Breast epithelium (tissue), 4 donors: ENCODE data around the gene MGAT5. TPM values are rescaled to one million over a fixed set of nuclear protein-coding genes. Genes with fewer than 3 reads are reported as not detected.

Source experiments
- DNase-seq, 2 donors: peaks; one replicate each; pipeline ENCODE4 v3.0.0-alpha.2; 2019; ENCODE audit warnings: low spot score in 2 of 2
- H3K27ac ChIP-seq, 2 donors: fragments of 200-600 bp; sonication (generic) in 1 of 2; one replicate each; pipeline ENCODE4 v1.5.1; 2016 to 2019; ENCODE audit warnings: mild to moderate bottlenecking in 1 of 2
- H3K27me3 ChIP-seq, 2 donors: fragments of 200-600 bp; sonication (generic) in 1 of 2; one replicate each; pipeline versions ENCODE4 v1.5.1 to v1.6.0; 2017 to 2019; ENCODE audit warnings: control low read depth in 1 of 2, mild to moderate bottlenecking in 1 of 2
- H3K36me3 ChIP-seq: fragments of 200-600 bp; one replicate; pipeline ENCODE4 v1.5.1; 2019
- H3K4me1 ChIP-seq, 2 donors: fragments of 200-600 bp; sonication (generic); one replicate each; pipeline ENCODE4 v1.5.1; 2016 to 2019; ENCODE audit warnings: control low read depth in 1 of 2
- H3K4me3 ChIP-seq, 3 donors: fragments of 200-600 bp; sonication (generic); 1 replicate in 2 of 3; 2 replicates in 1 of 3; pipeline ENCODE4 v1.5.1; 2016 to 2019; ENCODE audit warnings: mild to moderate bottlenecking in 3 of 3, moderate library complexity in 2 of 3
- H3K9me3 ChIP-seq, 2 donors: fragments of 200-600 bp; sonication (generic) in 1 of 2; one replicate each; pipeline ENCODE4 v1.5.1; 2016 to 2019; ENCODE audit warnings: control low read depth in 1 of 2
- POLR2A ChIP-seq: fragments of 450-650 bp; IDR thresholded peaks from one replicate; pipeline ENCODE4 v1.6.1; 2016; ENCODE audit warnings: antibody characterized with exemption, mild to moderate bottlenecking, moderate library complexity
- POLR2AphosphoS5 ChIP-seq, 3 donors: sonication (generic); formaldehyde crosslinking; IDR thresholded peaks; one replicate each; pipeline ENCODE4 v1.6.1; 2017; ENCODE audit warnings: antibody characterized with exemption in 3 of 3
- intact Hi-C: fragments of 100-400 bp; cut with DNase I; formaldehyde crosslinking; loops from one replicate; pipeline ENCODE4 v1.15.1; 2023; ENCODE audit warnings: low total_unique reads
- total RNA-seq, 3 donors: library from RNA; depleted of rRNA; stranded (reverse); fragments of >200 nt; gene quantifications; one replicate each; pipeline ENCODE4 v1.1.0, GENCODE V29; 2016
- TF ChIP-seq, protein P1 (sequence below), 3 donors: fragments of 450-650 bp; IDR thresholded peaks; one replicate each; pipeline ENCODE4 v1.5.1; 2016 to 2017; ENCODE audit warnings: antibody characterized with exemption in 3 of 3, mild to moderate bottlenecking in 3 of 3, moderate library complexity in 3 of 3

Gene MGAT5
- total RNA-seq, 3 donors from 2014 or later, result 30.5 to 42.6 (median 34.4) TPM

- no peaks in the 10 kb centered on the region for H3K27me3 ChIP-seq
- H3K4me3 ChIP-seq, result no peak overlapping the region
- no peaks in the 10 kb centered on the region for H3K9me3 ChIP-seq
- H3K36me3 ChIP-seq, result no peaks in the 10 kb centered on the region
- intact Hi-C loops, result loop anchor here (10.0 kb wide), 1 partner anchor 357 kb away; no protein-coding TSS in a partner anchor
- no peak for DNase-seq
- no peak overlapping the region for H3K27ac ChIP-seq
- no peaks in the 10 kb centered on the region for H3K4me1 ChIP-seq
- TF ChIP-seq POLR2AphosphoS5 (IDR thresholded peaks at IDR 0.05) (no peak), POLR2A (no peak)
- TF ChIP-seq, protein P1, sequence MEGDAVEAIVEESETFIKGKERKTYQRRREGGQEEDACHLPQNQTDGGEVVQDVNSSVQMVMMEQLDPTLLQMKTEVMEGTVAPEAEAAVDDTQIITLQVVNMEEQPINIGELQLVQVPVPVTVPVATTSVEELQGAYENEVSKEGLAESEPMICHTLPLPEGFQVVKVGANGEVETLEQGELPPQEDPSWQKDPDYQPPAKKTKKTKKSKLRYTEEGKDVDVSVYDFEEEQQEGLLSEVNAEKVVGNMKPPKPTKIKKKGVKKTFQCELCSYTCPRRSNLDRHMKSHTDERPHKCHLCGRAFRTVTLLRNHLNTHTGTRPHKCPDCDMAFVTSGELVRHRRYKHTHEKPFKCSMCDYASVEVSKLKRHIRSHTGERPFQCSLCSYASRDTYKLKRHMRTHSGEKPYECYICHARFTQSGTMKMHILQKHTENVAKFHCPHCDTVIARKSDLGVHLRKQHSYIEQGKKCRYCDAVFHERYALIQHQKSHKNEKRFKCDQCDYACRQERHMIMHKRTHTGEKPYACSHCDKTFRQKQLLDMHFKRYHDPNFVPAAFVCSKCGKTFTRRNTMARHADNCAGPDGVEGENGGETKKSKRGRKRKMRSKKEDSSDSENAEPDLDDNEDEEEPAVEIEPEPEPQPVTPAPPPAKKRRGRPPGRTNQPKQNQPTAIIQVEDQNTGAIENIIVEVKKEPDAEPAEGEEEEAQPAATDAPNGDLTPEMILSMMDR (IDR thresholded peaks at IDR 0.05), result no peak
These were observed 12.0 kb upstream of the MGAT5 start for GRCh38 chr2:134241911-134242310.

- intact Hi-C loops, result loop anchor here (10.0 kb wide), 1 partner anchor 358 kb away; no protein-coding TSS in a partner anchor
- no peak overlapping the region for H3K4me3 ChIP-seq
- H3K36me3 ChIP-seq, result no peaks in the 10 kb centered on the region
- DNase-seq, result no peak
- H3K9me3 ChIP-seq, result no peaks in the 10 kb centered on the region
- H3K27ac ChIP-seq, result no peak overlapping the region
- no peak for TF ChIP-seq POLR2AphosphoS5 (IDR thresholded peaks at IDR 0.05)
- TF ChIP-seq, protein P1 (IDR thresholded peaks at IDR 0.05), result no peak
- TF ChIP-seq POLR2A, result no peak
- no peaks in the 10 kb centered on the region for H3K4me1 ChIP-seq
- H3K27me3 ChIP-seq, result no peaks in the 10 kb centered on the region
These were observed 10.6 kb upstream of the MGAT5 start for GRCh38 chr2:134243244-134243643.

- no peaks in the 10 kb centered on the region for H3K9me3 ChIP-seq
- no peak overlapping the region for H3K27ac ChIP-seq
- intact Hi-C loops, result loop anchor here (10.0 kb wide), 1 partner anchor 359 kb away; no protein-coding TSS in a partner anchor
- no peaks in the 10 kb centered on the region for H3K27me3 ChIP-seq
- TF ChIP-seq POLR2A, result no peak
- TF ChIP-seq, protein P1 (IDR thresholded peaks at IDR 0.05), result no peak
- TF ChIP-seq POLR2AphosphoS5 (IDR thresholded peaks at IDR 0.05), result no peak
- no peak for DNase-seq
- no peaks in the 10 kb centered on the region for H3K4me1 ChIP-seq
- no peak overlapping the region for H3K4me3 ChIP-seq
- no peaks in the 10 kb centered on the region for H3K36me3 ChIP-seq
These were observed 9.8 kb upstream of the MGAT5 start for GRCh38 chr2:134244086-134244485.

- no peak for DNase-seq
- Histone ChIP-seq H3K27me3 (no peaks in the 10 kb centered on the region), H3K27ac (no peak overlapping the region), H3K9me3 (no peaks in the 10 kb centered on the region), H3K4me1 (no peaks in the 10 kb centered on the region), H3K36me3 (no peaks in the 10 kb centered on the region), H3K4me3 (no peak overlapping the region)
- TF ChIP-seq, protein P1 (IDR thresholded peaks at IDR 0.05), result no peak
- TF ChIP-seq POLR2AphosphoS5 (IDR thresholded peaks at IDR 0.05) (no peak), POLR2A (no peak)
- intact Hi-C loops, result loop anchor here (10.0 kb wide), 1 partner anchor 360 kb away; no protein-coding TSS in a partner anchor
These were observed 9.3 kb upstream of the MGAT5 start for GRCh38 chr2:134244587-134244986.

GRCh38 chr2:134245340-134245984 is 8.4 kb upstream of the MGAT5 start:
- Histone ChIP-seq H3K27ac (no peak overlapping the region), H3K4me3 (no peak overlapping the region), H3K4me1 (no peaks in the 10 kb centered on the region), H3K9me3 (no peaks in the 10 kb centered on the region), H3K27me3 (no peaks in the 10 kb centered on the region), H3K36me3 (no peaks in the 10 kb centered on the region)
- intact Hi-C loops, result loop anchor here (5.0 to 10.0 kb wide), 2 partner anchors 123 to 361 kb away; no protein-coding TSS in a partner anchor
- TF ChIP-seq, protein P1 (IDR thresholded peaks at IDR 0.05), result peak; percentile 24 to 75 (median 71)
- TF ChIP-seq POLR2AphosphoS5 (IDR thresholded peaks at IDR 0.05), result peak in 1 of 3 donors; percentile 13
- TF ChIP-seq POLR2A, result no peak
- DNase-seq, result peak; percentile 69 to 73
